Ascending aorta (tissue), 2 donors: Measurements from ENCODE around the gene SPDEF. TPM values are rescaled to one million over a fixed set of nuclear protein-coding genes. Genes with fewer than 3 reads are reported as not detected.

Experiments
- DNase-seq, 2 donors: peaks; one replicate each; pipeline ENCODE4 v3.0.0-alpha.2; 2019; ENCODE audit warnings: low spot score in 2 of 2
- H3K27ac ChIP-seq, 2 donors: fragments of 200-600 bp; sonication (generic); one replicate each; pipeline ENCODE4 v1.5.1; 2016 to 2017; ENCODE audit warnings: mild to moderate bottlenecking in 1 of 2
- H3K27me3 ChIP-seq: fragments of 200-600 bp; sonication (generic); one replicate; pipeline ENCODE4 v1.5.1; 2017
- H3K36me3 ChIP-seq, 2 donors: fragments of 200-600 bp; sonication (generic); one replicate each; pipeline ENCODE4 v1.5.1; 2016
- H3K4me1 ChIP-seq, 2 donors: fragments of 200-600 bp; sonication (generic); one replicate each; pipeline ENCODE4 v1.5.1; 2016 to 2017; ENCODE audit warnings: mild to moderate bottlenecking in 1 of 2
- H3K4me3 ChIP-seq, 2 donors: fragments of 200-600 bp; sonication (generic); one replicate each; pipeline ENCODE4 v1.5.1; 2016 to 2017; ENCODE audit warnings: mild to moderate bottlenecking in 1 of 2
- H3K9me3 ChIP-seq, 2 donors: fragments of 200-600 bp; sonication (generic); one replicate each; pipeline ENCODE4 v1.5.1; 2016
- intact Hi-C: fragments of 100-400 bp; cut with DNase I; formaldehyde crosslinking; loops from one replicate; pipeline ENCODE4 v1.15.1; 2023
- total RNA-seq: library from RNA; depleted of rRNA; stranded (reverse); fragments of >200 nt; gene quantifications from one replicate; pipeline ENCODE4 v1.1.0, GENCODE V29; 2016
- TF ChIP-seq, protein P1 (sequence below), 3 experiments: fragments of 200-600 bp in 2 of 3; fragments of 450-650 bp in 1 of 3; sonication (generic) in 2 of 3; IDR thresholded peaks; one replicate each; pipeline ENCODE4 v1.5.1; 2016 to 2019; ENCODE audit warnings: antibody characterized with exemption in 3 of 3, mild to moderate bottlenecking in 1 of 3, moderate library complexity in 1 of 3

The SPDEF gene
- total RNA-seq, 1 donor from 2014 or later = not detected

DNA sequence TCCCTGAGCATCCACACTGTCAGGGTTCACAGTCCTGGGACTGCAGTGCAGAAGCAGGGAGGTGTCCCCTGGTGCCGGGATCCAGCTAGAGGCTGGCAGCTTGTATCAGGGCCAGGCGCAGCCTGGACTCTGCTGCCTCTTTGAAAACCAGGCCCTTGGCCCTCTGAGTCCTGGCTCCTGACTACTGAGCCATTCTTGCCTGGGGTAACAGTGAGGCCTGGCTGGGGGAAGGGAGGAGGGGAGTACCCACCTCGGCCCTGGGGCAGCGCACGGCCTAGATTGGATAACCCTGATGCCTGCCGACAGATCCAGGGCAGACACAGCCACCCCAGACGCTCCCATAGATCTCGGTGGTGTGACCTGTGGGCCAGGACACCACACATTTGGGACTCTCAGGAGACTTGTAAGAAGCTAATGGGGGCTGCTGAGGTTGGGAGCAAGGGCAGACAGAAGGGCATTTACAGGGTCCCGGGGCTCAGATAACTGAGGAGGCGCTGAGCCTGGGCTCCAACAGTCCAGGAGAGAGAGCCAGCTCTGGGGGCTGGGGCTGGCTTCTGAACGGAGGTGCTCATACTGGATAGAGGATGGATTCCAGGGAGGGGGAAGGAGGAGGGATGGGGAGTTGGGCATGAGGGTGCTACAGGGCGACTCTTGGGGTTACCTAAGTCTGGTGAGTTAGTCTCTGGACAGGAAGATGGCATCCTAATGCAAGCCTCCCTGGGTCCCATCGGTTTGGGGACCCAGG is 30.5 kb downstream of the SPDEF start:
- Histone ChIP-seq H3K9me3 (no peaks in the 10 kb centered on the region), H3K36me3 (no peaks in the 10 kb centered on the region), H3K4me3 (no peak overlapping the region), H3K27me3 (no peaks in the 10 kb centered on the region), H3K4me1 (peaks cover 0 to 8% of the 10 kb centered on the region in 2 donors), H3K27ac (no peak overlapping the region)
- no peak for DNase-seq
- intact Hi-C loops = loop anchor here (2.0 to 5.0 kb wide), 4 partner anchors 99 to 277 kb away; partner anchors contain the start of genes ILRUN, RPS10 and SMIM29
- TF ChIP-seq, protein P1, sequence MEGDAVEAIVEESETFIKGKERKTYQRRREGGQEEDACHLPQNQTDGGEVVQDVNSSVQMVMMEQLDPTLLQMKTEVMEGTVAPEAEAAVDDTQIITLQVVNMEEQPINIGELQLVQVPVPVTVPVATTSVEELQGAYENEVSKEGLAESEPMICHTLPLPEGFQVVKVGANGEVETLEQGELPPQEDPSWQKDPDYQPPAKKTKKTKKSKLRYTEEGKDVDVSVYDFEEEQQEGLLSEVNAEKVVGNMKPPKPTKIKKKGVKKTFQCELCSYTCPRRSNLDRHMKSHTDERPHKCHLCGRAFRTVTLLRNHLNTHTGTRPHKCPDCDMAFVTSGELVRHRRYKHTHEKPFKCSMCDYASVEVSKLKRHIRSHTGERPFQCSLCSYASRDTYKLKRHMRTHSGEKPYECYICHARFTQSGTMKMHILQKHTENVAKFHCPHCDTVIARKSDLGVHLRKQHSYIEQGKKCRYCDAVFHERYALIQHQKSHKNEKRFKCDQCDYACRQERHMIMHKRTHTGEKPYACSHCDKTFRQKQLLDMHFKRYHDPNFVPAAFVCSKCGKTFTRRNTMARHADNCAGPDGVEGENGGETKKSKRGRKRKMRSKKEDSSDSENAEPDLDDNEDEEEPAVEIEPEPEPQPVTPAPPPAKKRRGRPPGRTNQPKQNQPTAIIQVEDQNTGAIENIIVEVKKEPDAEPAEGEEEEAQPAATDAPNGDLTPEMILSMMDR (IDR thresholded peaks at IDR 0.05) = no peak

- H3K4me1 ChIP-seq = peaks cover 0 to 8% of the 10 kb centered on the region in 2 donors
- TF ChIP-seq, protein P1 (IDR thresholded peaks at IDR 0.05) = no peak
- H3K27ac ChIP-seq = no peak overlapping the region
- intact Hi-C loops = loop anchor here (5.0 kb wide), 1 partner anchor 172 kb away; the partner anchor contains the start of gene ILRUN
- H3K36me3 ChIP-seq = no peaks in the 10 kb centered on the region
- H3K9me3 ChIP-seq = no peaks in the 10 kb centered on the region
- DNase-seq = no peak
- H3K27me3 ChIP-seq = no peaks in the 10 kb centered on the region
- H3K4me3 ChIP-seq = no peak overlapping the region
Measured at GRCh38 chr6:34524971-34525370, 31.2 kb downstream of the SPDEF start.

- TF ChIP-seq, protein P1 (IDR thresholded peaks at IDR 0.05) = no peak
- intact Hi-C loops = no loop called here
- DNase-seq = no peak
- Histone ChIP-seq H3K36me3 (no peaks in the 10 kb centered on the region), H3K4me1 (peaks cover 0 to 8% of the 10 kb centered on the region in 2 donors), H3K4me3 (no peak overlapping the region), H3K9me3 (no peaks in the 10 kb centered on the region), H3K27ac (no peak overlapping the region), H3K27me3 (no peaks in the 10 kb centered on the region)
Measured at GRCh38 chr6:34524499-34524898, 31.6 kb downstream of the SPDEF start.

DNA sequence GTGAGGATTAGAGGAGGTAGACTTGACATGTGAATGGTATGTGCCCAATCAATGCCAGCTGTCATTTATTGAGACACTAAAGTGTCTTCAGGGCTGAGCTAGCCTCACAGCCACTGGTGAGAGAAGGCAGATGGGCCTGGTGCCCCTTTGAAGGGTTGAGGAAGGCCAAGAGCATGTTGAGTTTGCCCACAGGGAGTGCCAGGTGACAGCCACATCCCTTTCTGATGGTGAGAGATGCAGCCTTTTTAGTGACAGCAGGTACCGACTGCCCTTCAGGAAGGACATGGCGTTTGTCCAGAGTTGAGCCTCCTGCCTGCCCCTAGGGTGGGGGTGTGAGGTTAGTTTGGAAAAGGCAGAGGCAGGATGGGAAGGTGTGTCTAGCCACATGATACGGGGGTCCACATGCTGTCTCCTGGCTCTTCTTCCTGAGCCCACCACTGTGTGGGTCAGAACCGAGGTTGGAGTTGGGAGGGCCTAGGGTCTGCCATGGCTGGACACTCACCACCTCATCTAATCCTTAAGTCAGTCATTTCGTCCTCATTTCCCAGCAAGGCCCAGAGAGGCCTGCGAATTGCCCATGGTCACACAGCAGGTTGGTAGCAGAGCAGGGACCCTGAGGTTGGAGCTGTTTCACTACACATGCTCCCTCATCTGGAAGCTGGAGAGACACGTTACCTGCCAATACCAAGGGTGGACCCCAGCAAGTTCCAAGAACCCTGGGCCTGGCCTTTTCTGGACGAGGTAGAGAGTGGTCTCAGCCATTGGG is 32.5 kb downstream of the SPDEF start:
- intact Hi-C loops = no loop called here
- Histone ChIP-seq H3K4me3 (no peak overlapping the region), H3K9me3 (no peaks in the 10 kb centered on the region), H3K27me3 (no peaks in the 10 kb centered on the region), H3K4me1 (peaks cover 0 to 8% of the 10 kb centered on the region in 2 donors), H3K36me3 (no peaks in the 10 kb centered on the region), H3K27ac (no peak overlapping the region)
- TF ChIP-seq, protein P1 (IDR thresholded peaks at IDR 0.05) = no peak
- DNase-seq = no peak

GRCh38 chr6:34522761-34523160 is 33.4 kb downstream of the SPDEF start:
- TF ChIP-seq, protein P1 (IDR thresholded peaks at IDR 0.05) = no peak
- no peaks in the 10 kb centered on the region for H3K9me3 ChIP-seq
- H3K27ac ChIP-seq = no peak overlapping the region
- intact Hi-C loops = no loop called here
- no peaks in the 10 kb centered on the region for H3K27me3 ChIP-seq
- peaks cover 0 to 8% of the 10 kb centered on the region in 2 donors for H3K4me1 ChIP-seq
- no peak for DNase-seq
- no peak overlapping the region for H3K4me3 ChIP-seq
- H3K36me3 ChIP-seq = no peaks in the 10 kb centered on the region
